Anterior cingulate cortex (tissue), 58 donors: ENCODE data around the gene CALM1.

Experiments
- DNase-seq, 58 donors: peaks; one replicate each; lab custom pipeline; 2025; lab: John Stamatoyannopoulos, UW

The CALM1 gene

DNA sequence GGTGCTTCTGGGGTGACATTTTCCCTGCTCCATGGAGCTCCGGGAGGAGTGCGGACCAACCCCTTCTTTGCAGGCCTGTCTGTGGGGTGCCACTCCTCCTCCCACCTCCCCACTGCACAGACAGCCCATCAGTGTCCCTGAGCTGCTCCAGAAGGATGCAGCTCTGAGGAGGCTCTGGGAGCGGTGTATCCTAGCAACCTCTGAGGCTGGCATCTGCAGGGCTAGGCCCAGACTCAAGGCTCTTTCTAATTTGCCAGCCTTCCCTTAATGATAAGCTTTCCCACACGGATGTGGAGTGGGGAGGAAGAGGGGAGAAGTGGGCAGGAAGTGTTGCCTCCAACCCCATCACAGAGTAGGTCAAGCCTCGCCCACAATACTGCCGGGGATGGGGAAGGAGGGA, 59.7 kb downstream of the CALM1 start:
- peak in 28 of 58 donors; percentile 14 to 73 (median 42) for DNase-seq

DNA sequence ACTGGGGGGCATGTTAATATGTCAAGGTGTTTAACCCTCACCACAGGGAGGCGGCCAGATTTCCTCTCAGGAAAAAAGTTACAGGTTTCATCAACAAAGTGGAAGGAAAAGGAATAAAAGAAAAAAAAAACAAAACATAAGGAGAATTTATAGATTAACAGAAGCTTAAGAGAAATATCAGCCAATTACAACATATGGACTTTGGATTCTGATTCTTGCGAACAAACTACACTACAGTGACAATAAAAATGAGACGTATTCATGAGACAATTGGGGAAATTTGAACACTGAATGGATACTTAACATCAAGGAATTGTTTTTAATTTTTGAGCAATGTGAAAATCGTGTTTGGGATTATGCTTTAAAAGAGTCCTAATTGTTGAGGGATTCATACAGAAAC, 60.4 kb downstream of the CALM1 start:
- DNase-seq: no peak
